ENCODE measurements around the gene DENND1B. TPM values are rescaled to one million over a fixed set of nuclear protein-coding genes. Genes with fewer than 3 reads are reported as not detected.

Gene DENND1B
- polyA plus RNA-seq, 1 of the 3 experiments (the other 2 are of a cell fraction) = 1.4 TPM

GRCh38 chr1:197786280-197786679 is 11.0 kb upstream of the DENND1B start (continued):
- TF ChIP-seq CTCF (IDR thresholded peaks at IDR 0.05) = no peak
- TF ChIP-seq FOSL2 (IDR thresholded peaks at IDR 0.05; ENCODE audit: borderline replicate concordance, low read depth) = no peak
- TF ChIP-seq TCF12 (IDR thresholded peaks at IDR 0.05) = no peak
- no peak for TF ChIP-seq JUND (IDR thresholded peaks at IDR 0.05)
- TF ChIP-seq YY1 (IDR thresholded peaks at IDR 0.05; ENCODE audit: low read depth) = no peak
- TF ChIP-seq ZBTB33 (IDR thresholded peaks at IDR 0.05; ENCODE audit: borderline replicate concordance, low read depth) = no peak
- TF ChIP-seq CHD2 (IDR thresholded peaks at IDR 0.05; ENCODE audit: low read length, partially characterized antibody) = no peak
- TF ChIP-seq FOXM1 (IDR thresholded peaks at IDR 0.05; ENCODE audit: low read depth) = no peak

DNA sequence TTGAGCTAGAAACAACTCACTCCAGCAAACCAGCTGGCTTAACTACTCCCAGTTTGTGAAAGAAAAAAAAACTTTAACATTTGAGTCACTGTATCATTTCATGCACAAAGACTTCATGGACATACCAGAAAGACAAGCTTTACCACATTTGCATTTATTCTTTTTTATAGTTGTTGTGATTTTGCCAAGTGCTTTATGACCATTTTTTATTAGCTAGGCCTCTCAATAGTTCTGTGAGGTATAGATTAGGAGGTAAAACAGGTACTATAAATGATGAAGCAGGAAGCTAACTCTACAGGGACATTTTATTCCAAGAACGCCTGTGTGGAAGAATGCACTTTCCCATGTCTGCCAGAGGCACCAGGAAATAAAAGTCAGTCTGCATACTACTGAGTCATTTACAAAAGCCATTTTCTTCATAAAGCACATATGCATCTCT is 8.2 kb upstream of the DENND1B start:
- H3F3A ChIP-seq (replicated peaks; ENCODE audit: insufficient read depth) = peaks cover 7% of the 10 kb centered on the region
- H2AFZ ChIP-seq (ENCODE audit: low read depth) = peak overlapping the region; percentile 1; the same call in 1 of the 2 replicates
- H3K9me3 ChIP-seq = no peaks in the 10 kb centered on the region
- DNase-seq = no peak
- H3K4me2 ChIP-seq = no peak overlapping the region
- no peaks in the 10 kb centered on the region for H3K9me2 ChIP-seq
- 73% methylated on average over 1 of the region's 1 CpG for WGBS (ENCODE audit: low lambda C conversion rate)
- no peaks in the 10 kb centered on the region; a peak in 1 of 4 replicates for H3K4me1 ChIP-seq (ENCODE audit: control insufficient read depth in 1 of 2, insufficient read depth in 2 of 2, low read depth in 1 of 2, low read length in 1 of 2)
- CTCF ChIA-PET = interaction anchor here (1.1 kb wide), 1 partner anchor 67 kb away, joined by 3 read pairs; no protein-coding TSS in a partner anchor
- H3K79me2 ChIP-seq (ENCODE audit: insufficient read depth) = no peaks in the 10 kb centered on the region
- peak overlapping the region; percentile 12; the same call in 1 of the 2 replicates for H3K9ac ChIP-seq
- no peak for TF ChIP-seq FOXM1 (IDR thresholded peaks at IDR 0.05; ENCODE audit: low read depth)
- TF ChIP-seq RFX5 (IDR thresholded peaks at IDR 0.05; ENCODE audit: low read length) = no peak
- TF ChIP-seq POLR2AphosphoS5 (IDR thresholded peaks at IDR 0.05; ENCODE audit: low read depth, low read length) = no peak
- TF ChIP-seq TCF12 (IDR thresholded peaks at IDR 0.05) = no peak
- TF ChIP-seq MEF2A (IDR thresholded peaks at IDR 0.05; ENCODE audit: borderline replicate concordance, low read depth) = no peak
- TF ChIP-seq EP300 (IDR thresholded peaks at IDR 0.05; ENCODE audit: borderline replicate concordance in 1 of 2, low read depth in 1 of 2, low read length in 1 of 2) = no peak
- TF ChIP-seq CHD2 (IDR thresholded peaks at IDR 0.05; ENCODE audit: low read length, partially characterized antibody) = no peak
- H3K4me3 ChIP-seq (ENCODE audit: low read depth in 2 of 2, low read length in 1 of 2) = no peak overlapping the region
- no peaks in the 10 kb centered on the region for H4K20me1 ChIP-seq (ENCODE audit: insufficient read depth)
- H3K27me3 ChIP-seq (ENCODE audit: insufficient read depth) = no peaks in the 10 kb centered on the region
- no peaks in the 10 kb centered on the region for H3K36me3 ChIP-seq (replicated peaks in 1 of 2; ENCODE audit: control insufficient read depth in 1 of 2, insufficient read depth in 2 of 2, low read length in 1 of 2)
- peak overlapping the region; percentile 25 to 45; a peak in 3 of 4 replicates for H3K27ac ChIP-seq (ENCODE audit: low read depth in 2 of 2, low read length in 1 of 2)
- POLR2A ChIA-PET = no interaction called here
